Kidney (tissue), 11 donors: ENCODE results near the gene RGPD8. TPM values are rescaled to one million over a fixed set of nuclear protein-coding genes. Genes with fewer than 3 reads are reported as not detected.
"Not testable (repeated sequence)": the region's sequence is repeated elsewhere in the genome, so short reads cannot be mapped to it uniquely, and the experiment has no call there.

Source experiments
- DNase-seq, 5 donors: peaks; one replicate each; pipeline ENCODE4 v3.0.0-alpha.2; 2013 to 2020
- FAIRE-seq: peaks from 2 replicates; lab custom pipeline; 2012; peaks lifted over from hg19 to GRCh38; lab: Jason Lieb, UNC
- H3K27ac ChIP-seq, 2 donors: one replicate each; pipeline ENCODE4 v1.7.0; 2013; ENCODE audit warnings: low read depth in 2 of 2, low read length in 2 of 2, inconsistent platforms in 1 of 2
- H3K27me3 ChIP-seq: one replicate; pipeline ENCODE4 v1.7.1; 2013; ENCODE audit warnings: low read length, inconsistent platforms; ENCODE audit not compliant: control insufficient read depth, insufficient read depth
- H3K36me3 ChIP-seq, 3 donors: one replicate each; pipeline versions ENCODE4 v1.7.0 to v1.7.1; 2013; ENCODE audit warnings: low read length in 3 of 3, control low read depth in 1 of 3, inconsistent platforms in 1 of 3; ENCODE audit not compliant: insufficient read depth in 3 of 3, control insufficient read depth in 2 of 3
- H3K4me1 ChIP-seq, 3 donors: one replicate each; pipeline versions ENCODE4 v1.7.0 to v1.7.1; 2013; ENCODE audit warnings: low read length in 3 of 3, inconsistent platforms in 1 of 3, low read depth in 1 of 3; ENCODE audit not compliant: control insufficient read depth in 2 of 3, insufficient read depth in 2 of 3
- H3K4me3 ChIP-seq, 3 donors: one replicate each; pipeline versions ENCODE4 v1.7.0 to v1.8.1; 2013; ENCODE audit warnings: low read length in 3 of 3, control low read depth in 1 of 3, inconsistent platforms in 1 of 3
- H3K9ac ChIP-seq, 3 donors: one replicate each; pipeline versions ENCODE4 v1.7.0 to v1.7.1; 2013; ENCODE audit warnings: low read length in 3 of 3, control low read depth in 1 of 3, inconsistent platforms in 1 of 3
- H3K9me3 ChIP-seq, 3 donors: one replicate each; pipeline versions ENCODE4 v1.7.0 to v1.7.1; 2013; ENCODE audit warnings: low read length in 3 of 3, control low read depth in 1 of 3, inconsistent platforms in 1 of 3; ENCODE audit not compliant: control insufficient read depth in 2 of 3, insufficient read depth in 1 of 3
- intact Hi-C: fragments of 100-400 bp; cut with DNase I; formaldehyde crosslinking; loops from one replicate; pipeline ENCODE4 v1.11.1; 2022
- polyA plus RNA-seq: library from polyadenylated mRNA; stranded (reverse); fragments of 350-450 nt; fragmentation: Illumina TruSeq; extraction: RNeasy Lipid Tissue Mini Kit (QIAGEN cat#74804); gene quantifications from one replicate; pipeline ENCODE4 v1.2.3, GENCODE V29; 2014; ENCODE audit warnings: low read depth, low replicate concordance; ENCODE audit not compliant: insufficient read depth
- total RNA-seq: library from RNA; stranded (reverse); fragmentation: NEBNext Ultra II Directional; extraction: Animal tissue kit (Norgen Biotek cat#: 25700); gene quantifications from one replicate; pipeline ENCODE4 v1.2.1, GENCODE V29; 2021
- donor health status: control.
- donor health status: control.
- donor health status: DM: yes; HTN: yes; CAD: no.
- donor health status: Normal renal cell carcinoma (clear cell type).

The RGPD8 gene
- total and polyA plus RNA-seq, 2 donors from 2014 or later: 0.77 to 13.8 TPM

- H3K36me3 ChIP-seq, DNase-seq, H3K4me3 ChIP-seq, H3K27me3 ChIP-seq, intact Hi-C loops, FAIRE-seq, H3K9ac ChIP-seq, H3K9me3 ChIP-seq, H3K27ac ChIP-seq, H3K4me1 ChIP-seq: not testable (repeated sequence)
These were observed 1.7 kb downstream of the RGPD8 start for GRCh38 chr2:112431587-112432295.

GRCh38 chr2:112424553-112424952 lies 8.9 kb downstream of the RGPD8 start:
- H3K9me3 ChIP-seq, FAIRE-seq, H3K27me3 ChIP-seq, H3K4me1 ChIP-seq, H3K4me3 ChIP-seq, DNase-seq, intact Hi-C loops, H3K36me3 ChIP-seq, H3K27ac ChIP-seq, H3K9ac ChIP-seq: not testable (repeated sequence)

- intact Hi-C loops, H3K9me3 ChIP-seq, H3K27ac ChIP-seq, H3K9ac ChIP-seq, H3K4me1 ChIP-seq, DNase-seq, H3K36me3 ChIP-seq, H3K27me3 ChIP-seq, FAIRE-seq, H3K4me3 ChIP-seq: not testable (repeated sequence)
These were observed 16.6 kb downstream of the RGPD8 start for GRCh38 chr2:112416860-112417259.

GRCh38 chr2:112360055-112360454 lies 73.4 kb downstream of the RGPD8 start:
- intact Hi-C loops, H3K27ac ChIP-seq, DNase-seq, H3K9me3 ChIP-seq, FAIRE-seq, H3K4me1 ChIP-seq, H3K36me3 ChIP-seq, H3K9ac ChIP-seq, H3K27me3 ChIP-seq, H3K4me3 ChIP-seq: not testable (repeated sequence)

- FAIRE-seq, H3K9me3 ChIP-seq, intact Hi-C loops, DNase-seq, H3K27ac ChIP-seq, H3K4me1 ChIP-seq, H3K9ac ChIP-seq, H3K4me3 ChIP-seq, H3K27me3 ChIP-seq, H3K36me3 ChIP-seq: not testable (repeated sequence)
These were observed 79.1 kb downstream of the RGPD8 start for GRCh38 chr2:112354335-112354734.

GRCh38 chr2:112352809-112353603 lies 80.4 kb downstream of the RGPD8 start:
- H3K4me3 ChIP-seq, H3K27ac ChIP-seq, intact Hi-C loops, H3K9ac ChIP-seq, H3K9me3 ChIP-seq, H3K36me3 ChIP-seq, DNase-seq, H3K4me1 ChIP-seq, H3K27me3 ChIP-seq, FAIRE-seq: not testable (repeated sequence)

GRCh38 chr2:112352292-112352691 lies 81.2 kb downstream of the RGPD8 start:
- not testable (repeated sequence) for DNase-seq, FAIRE-seq

More at GRCh38 chr2:112352292-112352691, 81.2 kb downstream of the RGPD8 start:
- intact Hi-C loops, H3K9me3 ChIP-seq, H3K4me3 ChIP-seq, H3K36me3 ChIP-seq, H3K9ac ChIP-seq, H3K27ac ChIP-seq, H3K27me3 ChIP-seq, H3K4me1 ChIP-seq: not testable (repeated sequence)
